HG02973 (cell line): ENCODE measurements around the gene CD93.

Experiments used
- ATAC-seq: cut with Tn5 transposase; IDR thresholded peaks from one replicate; pipeline ENCODE4 v1.9.1; 2021; ENCODE audit warnings: moderate library complexity; ENCODE audit not compliant: unreplicated experiment

CD93 gene, protein sequence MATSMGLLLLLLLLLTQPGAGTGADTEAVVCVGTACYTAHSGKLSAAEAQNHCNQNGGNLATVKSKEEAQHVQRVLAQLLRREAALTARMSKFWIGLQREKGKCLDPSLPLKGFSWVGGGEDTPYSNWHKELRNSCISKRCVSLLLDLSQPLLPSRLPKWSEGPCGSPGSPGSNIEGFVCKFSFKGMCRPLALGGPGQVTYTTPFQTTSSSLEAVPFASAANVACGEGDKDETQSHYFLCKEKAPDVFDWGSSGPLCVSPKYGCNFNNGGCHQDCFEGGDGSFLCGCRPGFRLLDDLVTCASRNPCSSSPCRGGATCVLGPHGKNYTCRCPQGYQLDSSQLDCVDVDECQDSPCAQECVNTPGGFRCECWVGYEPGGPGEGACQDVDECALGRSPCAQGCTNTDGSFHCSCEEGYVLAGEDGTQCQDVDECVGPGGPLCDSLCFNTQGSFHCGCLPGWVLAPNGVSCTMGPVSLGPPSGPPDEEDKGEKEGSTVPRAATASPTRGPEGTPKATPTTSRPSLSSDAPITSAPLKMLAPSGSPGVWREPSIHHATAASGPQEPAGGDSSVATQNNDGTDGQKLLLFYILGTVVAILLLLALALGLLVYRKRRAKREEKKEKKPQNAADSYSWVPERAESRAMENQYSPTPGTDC

DNA sequence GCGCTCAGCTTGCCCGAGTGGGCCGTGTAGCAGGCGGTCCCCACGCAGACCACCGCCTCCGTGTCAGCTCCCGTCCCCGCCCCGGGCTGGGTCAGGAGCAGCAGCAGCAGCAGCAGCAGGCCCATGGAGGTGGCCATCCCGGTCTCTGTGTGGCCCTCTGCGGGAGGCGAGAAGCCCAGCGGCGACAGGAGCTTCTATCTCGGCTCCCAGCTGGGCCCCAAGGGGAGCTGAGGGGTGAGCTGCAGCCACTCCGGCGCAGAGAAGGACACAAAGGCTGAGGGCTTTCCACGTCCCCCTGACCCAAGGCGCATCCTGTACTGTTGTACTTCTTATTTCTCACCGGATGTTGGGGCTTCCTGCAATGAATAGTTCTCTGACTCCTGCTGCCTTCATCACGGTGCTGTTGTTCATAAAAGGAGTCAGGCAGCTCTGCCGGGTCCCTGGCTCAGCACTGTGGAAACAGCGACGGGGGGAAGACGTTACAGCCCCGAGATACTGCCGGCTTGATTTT lies at the start of gene CD93:
TSS of gene CD93 (minus strand) at position 269 of the 511 bp plus-strand sequence. CDS start at position 137, 132 bp downstream.
- ATAC-seq, result no peak

DNA sequence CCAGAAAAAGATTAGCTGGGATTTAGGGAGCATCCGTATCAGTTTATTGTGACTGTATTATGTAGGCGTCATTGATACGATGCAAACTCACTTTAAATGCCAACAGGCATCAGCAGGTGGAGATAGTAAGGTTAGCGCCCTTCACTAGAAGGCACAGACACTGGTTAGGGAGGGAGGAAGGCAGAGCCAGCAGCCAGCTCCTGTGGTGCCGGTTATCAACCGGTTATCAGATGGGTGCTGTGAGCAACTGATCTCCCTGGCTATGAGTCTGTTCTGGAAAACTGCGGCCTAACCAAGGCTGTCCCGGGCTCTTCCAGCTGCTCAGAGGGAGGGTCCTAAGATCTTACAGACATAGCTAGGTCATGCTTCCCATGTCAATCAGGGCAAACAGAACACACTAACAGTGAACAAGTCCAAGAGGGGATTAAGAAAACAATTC lies 47.5 kb upstream of the CD93 start:
- no peak for ATAC-seq

DNA sequence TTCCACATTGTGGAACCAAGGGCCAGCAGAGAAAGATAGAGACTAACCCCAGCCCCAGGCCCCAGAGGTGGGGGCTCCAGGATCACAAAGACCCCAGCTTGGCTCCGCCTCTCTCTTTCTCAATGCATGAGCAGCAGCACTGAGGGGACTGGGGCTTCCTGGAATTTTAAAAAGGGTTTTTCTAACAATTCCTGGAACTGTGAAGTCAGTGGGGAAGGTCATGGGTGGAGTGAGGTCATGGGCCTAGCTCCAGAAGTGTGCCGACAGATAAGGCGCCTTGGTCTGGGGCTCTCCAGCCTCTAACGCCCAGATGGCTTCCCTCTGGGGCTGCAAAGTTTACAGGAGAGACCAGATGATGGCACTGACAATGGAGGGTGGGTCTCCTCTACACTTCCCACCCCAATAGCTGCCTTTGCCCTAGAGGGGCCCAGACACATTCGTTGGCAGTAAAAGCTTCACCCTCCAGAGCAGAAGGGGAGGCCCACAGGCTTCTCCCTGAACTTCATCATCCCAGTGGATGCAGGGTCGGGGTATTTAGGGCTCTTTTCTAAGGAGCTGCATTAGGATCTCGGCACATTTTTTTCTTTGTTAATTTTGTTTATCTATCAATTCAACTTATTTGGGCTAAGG lies 46.9 kb upstream of the CD93 start:
- no peak for ATAC-seq

DNA sequence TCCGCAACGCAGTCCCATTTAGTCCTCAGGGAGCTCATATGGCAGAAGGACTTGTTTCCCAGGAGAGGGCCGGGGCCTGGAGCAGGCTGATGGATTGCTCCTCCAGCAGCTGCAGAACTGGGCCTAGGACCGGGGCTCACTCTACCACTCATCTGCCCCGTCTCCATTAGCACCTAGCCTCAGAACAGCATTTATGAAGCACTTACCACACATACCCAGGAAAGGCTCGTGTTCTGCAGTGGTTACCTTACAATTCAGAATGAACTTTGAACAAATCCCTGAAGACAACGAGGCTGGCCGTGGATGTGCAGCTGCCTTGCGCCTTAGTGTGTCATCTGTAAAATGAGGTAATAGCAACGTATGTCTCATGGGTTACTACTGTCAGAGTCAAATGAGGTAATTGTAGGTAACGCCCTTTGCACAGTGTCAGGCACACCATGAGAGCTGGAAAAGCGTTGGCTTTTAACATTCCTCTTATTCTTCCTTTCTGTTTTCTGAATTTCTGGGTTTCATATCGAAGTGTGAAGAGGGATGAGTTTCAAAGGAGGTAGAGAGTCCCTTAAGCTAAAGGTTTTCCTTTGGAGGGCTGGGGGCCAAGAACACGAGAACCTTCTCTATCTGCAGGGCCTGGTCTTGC lies 46.3 kb upstream of the CD93 start:
- ATAC-seq, result no peak

DNA sequence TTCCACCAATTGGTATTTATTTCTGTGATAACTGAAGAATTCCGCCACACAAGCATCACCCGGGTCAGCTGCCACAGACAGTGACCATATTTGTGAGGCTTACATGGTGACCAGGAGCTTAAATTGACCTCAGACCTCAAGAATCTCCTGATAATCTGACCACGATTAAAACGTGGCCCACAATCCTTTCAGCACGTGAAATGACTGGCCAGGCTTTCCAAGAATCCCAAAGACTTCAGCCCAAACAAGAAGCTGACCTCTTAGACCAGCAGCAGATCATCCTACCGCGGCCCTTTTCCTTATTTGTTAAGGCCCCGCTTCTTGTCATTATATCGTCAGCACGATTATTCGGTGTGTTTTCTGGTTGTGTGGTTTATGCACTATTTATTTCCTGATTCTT lies 45.6 kb upstream of the CD93 start:
- no peak for ATAC-seq

DNA sequence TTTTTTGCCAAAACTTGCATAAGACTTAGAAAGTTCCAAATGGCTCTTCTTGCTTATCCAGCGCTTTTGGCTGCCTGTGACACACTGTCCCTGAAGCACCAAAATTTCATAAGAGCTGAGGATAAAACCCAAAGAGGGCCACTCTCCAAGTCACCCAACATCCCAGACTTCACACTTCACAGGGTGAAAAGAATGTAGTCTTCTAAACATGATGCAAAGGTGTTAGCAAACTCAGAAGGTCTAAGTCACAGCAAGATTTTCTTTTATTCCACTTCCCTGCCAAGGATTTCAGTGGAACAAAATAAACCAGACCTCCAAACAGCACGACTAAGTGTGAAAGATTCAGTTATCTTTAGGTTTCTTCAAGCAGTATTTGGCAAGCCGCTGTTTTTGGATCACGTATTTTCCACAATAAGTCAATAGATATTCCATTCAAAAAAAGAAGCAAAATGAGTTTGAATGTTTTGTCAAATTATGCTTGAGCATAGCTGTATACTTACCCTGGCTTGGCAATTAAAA lies 44.6 kb upstream of the CD93 start:
- no peak for ATAC-seq

DNA sequence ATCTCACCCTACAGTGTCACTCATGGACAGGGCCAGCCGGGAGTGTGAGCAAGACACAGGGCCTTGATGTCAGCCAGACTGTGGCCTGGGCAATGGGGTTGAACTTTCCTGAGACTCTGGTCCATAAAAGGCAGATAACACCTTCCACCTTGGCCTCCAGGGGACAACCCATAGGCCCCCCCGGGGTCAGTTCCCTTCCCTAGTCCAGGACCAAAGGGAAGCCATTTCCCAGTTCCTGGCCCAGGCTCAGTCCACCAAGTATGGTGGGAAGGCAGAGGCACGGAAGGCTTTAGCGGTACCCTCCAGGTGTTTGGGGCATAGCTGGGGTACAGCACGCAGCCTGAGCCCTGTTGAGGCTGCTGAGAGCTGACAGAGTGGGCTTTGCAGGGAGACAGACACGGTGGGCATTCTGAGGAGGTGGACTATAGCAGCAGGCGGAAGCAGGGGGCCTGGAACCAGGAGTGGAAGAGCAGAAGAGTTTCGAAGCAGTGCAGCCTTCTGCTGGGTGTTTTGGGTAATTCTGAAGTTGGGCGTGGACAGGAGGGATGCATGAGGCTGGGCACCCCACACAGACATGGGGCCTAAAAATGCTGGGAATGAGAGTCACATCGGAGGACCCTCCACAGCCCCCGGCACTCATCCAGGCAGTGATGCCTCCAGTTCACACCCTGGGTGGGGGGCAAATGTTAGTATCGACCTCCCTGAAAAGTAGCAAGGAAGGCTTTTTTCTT lies 43.9 kb upstream of the CD93 start:
- ATAC-seq, result no peak

DNA sequence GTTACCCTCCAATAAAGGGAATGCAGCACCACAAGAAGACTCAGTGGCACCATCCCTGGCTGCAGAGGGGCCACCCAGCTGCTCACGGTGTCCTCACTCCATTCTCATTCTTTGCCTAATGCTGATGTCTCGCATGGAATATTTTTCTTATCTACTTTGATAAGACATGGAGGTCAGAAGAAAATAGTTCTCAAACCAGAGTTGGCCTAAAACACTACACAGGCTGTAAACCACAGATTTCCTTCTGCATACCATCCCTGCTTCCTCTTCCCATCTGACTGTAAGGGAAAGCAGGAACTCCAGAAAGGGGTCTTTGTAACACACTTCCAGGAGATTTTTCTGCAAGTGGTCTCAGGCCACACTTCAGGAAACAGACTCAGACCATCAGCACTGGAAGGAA lies 43.1 kb upstream of the CD93 start:
- ATAC-seq, result no peak

DNA sequence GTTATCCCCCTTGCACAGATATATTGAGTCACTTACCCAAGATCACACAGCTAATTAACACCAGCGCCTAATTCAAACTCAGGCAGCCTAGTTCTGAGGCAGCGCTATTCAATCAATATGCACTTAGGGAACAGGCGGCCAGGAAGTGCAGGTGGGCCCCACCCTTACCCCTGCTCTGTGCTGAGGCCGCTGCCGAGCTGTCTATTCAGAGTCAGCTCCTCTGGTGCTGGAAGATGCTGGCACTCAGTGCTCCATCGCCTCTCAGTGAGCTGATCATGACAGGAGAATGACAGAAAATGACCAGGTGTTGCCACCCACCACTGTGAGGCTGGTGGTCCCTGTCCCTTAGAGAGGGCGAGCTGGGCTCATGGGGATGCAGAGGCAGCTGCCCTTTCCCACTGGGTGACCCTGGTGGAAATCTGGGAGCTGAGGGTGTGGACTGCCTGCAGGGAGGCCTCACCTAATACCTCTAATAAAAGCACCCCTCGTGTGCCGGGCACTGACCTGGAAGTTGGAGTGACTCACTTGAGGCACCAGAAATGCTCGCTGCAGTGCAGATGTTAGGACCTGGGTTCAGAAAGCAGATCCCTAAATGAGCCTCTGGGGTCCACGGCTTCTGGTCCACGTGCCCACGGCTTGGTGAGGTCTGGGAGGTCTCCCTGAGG lies 42.5 kb upstream of the CD93 start:
- ATAC-seq, result no peak

DNA sequence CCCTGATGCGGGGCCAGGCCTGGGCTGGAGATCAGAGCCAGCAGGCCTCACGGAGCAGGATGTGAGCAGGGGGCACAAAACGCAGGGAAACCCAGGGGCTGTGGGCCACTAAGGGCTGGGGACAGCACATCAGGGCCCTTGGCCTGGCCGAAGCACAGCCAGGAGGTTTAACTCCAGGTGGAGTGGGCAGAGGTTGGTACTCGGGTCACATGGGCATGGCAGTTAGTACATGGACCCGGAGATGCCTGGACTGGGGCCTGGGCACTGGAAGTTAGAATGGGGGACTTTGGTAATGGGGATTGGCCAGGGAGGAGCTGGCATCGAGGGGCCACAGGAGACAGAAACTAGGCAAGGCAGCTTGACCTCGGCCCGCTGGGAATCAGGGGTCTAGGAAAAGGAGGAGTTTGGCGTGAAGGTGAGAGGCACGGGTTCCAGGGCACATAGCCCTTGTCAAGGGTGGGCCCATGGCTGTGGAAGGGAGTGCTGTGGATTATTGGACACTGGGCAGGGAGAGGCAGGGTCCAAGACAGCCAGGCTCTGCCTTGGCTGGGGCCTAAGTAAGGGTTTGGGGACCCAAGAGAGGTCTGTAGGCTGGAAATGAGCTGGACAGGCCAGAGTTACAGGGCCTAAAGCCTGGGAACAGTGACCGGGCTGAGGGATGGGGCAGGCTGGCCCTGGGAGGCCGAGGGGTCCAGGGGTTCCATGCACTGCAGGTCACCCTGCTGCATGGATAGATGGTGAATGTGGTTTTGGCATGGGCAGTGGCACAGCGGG lies 41.6 kb upstream of the CD93 start:
- ATAC-seq, result no peak

DNA sequence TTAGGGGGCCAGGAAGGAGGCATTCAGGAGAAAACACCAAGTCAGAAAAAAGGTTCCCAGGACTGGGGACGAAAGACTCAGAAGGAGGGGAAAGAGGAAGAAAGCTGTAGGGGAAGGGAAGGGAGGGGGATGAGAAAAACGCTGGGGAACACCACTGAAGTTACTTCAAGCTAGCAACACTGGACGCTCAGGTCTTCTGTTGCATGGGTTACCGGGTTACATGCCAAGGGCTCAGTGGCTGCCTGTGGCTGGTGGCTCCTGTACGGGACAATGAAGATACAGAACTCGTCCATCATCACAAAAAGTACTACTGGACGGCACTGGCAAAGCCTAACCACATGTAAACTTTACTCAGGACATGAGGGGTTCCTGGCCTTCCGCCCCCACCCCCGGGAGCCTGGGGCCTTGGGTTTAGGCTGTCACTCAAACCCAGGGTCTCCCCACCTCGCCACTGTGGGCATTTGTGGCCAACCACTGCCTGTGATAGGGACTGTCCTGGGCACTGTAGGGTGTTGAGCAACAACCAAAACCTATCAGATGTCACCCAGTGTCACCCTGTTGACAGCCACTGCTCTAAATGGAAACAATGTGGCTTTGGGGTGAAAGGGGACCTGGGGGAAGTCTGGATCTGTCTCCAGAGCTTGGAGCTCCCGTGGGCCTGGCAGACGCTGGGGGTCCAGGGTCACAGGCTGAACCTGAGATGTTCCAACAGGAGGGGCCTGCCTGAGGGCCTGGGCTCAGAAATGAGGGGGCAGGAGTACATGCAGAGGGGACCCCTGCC lies 40.3 kb upstream of the CD93 start:
- ATAC-seq, result no peak

DNA sequence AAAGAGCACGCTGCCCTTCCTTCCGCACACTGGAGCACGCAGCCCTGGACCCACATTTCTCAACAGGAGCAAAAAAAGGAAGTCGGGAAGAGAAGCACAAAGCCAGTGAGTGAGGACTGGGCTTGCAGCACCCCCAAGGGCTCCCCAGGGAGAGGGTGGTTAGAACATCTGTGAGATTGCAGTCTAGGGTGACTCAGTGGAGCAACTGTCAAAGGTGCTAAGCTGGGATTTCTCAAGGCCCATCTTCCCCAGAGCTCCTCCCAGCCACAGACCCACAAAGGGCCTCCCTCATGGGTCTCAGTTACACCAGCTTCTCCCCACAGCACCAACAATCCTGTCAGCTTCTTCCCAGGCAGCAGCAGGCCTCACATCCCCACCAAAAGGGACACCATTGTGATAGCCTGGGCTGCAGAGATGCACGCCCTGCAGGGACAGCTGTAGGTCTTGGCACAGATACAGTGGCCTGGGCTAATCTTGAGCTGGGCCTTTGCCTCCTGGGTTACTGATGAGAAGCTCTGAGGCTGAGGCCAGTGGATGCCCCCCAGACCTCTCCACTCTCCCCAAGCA lies 39.6 kb upstream of the CD93 start:
- no peak for ATAC-seq

DNA sequence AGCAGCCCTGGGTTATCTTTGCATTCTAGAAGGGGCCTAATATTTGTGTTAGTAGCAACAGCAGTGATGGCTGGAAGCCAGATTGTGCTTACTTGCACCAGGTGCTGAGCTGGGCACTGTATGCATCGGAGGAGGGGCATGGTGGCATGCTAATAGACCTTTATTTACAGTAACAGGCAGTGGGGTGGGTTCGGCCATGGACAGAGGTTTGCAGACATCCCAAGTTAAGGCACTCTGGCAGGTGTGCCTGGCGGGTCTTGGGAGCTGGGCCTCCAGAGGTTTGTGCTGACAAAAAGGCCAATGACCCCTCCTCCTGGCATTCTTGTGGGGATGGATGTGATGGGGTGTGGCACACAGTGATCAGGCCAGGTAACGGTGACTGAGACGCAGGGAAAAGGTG lies 39.0 kb upstream of the CD93 start:
- no peak for ATAC-seq

DNA sequence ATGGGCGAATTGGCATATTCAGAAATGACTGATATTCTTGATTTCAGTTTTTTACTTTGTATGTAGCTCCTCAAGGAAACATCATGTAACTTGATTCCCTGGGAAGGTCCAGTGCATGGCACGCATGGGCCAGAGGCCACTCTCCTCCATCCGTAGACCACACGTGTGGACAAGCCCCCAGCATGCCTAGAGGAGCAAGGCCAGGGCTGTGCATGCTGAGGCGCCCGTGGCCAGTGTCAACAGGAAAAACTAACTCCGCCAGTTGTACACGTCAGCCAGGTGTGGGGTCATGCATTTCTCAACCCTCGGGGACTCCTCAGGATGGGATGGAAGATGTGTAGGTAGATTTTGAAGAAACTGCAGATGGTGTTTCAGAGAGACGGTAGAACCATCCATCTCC lies 37.8 kb upstream of the CD93 start:
- no peak for ATAC-seq

DNA sequence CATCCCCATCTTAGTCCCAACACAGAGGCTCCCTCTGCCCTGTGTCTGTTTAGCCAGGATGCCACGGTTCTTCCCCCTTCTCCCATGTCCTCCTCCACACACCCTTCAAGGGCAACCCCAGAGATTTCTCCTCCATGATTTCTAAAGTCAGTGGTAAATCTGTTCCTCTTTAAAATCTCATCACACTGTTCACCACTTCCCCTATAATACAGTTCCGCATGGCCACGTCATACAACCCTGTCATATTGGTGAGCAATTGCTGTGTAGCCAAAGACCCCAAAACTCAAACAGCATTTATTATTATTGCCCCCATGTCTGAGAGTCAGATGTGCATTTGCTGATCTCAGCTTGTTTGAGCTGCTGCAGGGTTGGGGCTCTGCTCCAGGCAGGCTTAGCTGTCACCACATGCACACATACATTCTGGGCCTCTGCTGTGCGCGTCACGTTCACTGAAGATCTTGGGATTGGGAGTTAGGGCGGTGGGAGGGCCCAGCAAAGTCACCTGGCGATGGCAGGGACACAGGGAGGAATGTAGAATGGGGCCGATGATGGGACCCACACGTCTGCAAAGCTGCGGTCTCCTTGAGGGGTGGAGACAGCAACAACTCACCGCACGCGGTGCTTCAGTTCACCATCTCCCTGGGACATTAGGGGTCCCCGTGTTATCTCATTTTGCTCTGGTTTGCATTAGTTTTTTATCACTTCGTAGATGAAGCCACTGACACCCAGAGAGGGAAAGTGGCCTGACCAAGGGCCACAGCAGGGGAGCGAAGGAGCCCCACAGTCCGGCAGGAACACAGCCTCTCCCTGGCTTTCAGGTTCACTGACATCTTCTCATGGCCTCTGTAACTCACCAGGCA lies 36.9 kb upstream of the CD93 start:
- ATAC-seq, result no peak

DNA sequence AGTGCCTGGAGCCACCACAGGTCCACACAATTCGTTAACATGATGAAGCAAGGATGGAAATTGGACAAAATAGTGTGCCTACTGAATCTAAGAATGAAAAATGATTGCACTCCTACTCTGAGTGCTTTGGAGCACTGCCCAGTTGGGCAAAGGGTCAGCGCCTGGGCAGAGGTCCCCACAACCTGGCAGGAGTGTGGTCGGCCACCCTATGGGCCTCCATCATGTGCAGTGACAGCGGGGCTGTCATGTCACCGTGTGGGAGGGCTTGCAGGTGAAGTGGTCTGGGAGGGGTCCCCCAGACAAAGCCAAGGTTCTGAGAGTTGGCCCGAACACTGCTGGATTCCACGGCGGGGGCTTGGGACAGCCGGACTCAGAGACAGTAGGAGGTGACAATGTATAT lies 36.2 kb upstream of the CD93 start:
- no peak for ATAC-seq

DNA sequence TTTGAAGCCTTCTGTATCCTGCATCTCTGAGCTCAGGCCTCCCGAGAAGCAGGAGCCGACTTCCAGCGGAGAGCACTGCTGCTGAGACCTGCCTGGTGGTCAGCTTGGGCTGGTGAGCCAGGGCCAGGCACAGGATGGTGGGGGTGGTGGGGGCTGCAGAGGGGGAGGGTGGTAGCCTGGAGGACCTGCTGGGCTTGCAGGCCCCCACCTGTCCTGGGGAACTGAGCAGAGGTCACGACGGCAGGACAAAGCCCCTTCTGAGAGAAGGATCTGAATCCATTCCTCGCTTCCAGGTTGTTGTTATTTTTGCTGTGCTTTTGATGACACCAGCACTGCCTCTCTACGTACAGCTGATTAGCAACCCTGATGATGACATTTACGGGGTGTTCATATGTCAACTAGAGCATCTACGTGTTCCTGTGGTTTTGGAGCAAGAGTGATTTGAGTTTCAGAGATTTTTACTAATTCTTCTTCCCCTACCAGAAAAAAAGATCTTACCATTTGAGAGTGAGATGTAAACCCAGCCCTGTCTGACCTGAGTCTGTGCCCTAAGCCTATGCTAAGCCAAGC lies 35.7 kb upstream of the CD93 start:
- no peak for ATAC-seq
